GM12875 (cell line): Measurements from ENCODE around the gene TBX1.

Source experiments
- H3K4me3 ChIP-seq: one replicate; pipeline ENCODE4 v1.5.1; 2011; ENCODE audit warnings: low read depth, low read length, control low read depth
- CTCF ChIP-seq: IDR thresholded peaks from 2 replicates; pipeline ENCODE4 v1.5.1; 2011; ENCODE audit warnings: low read depth, mild to moderate bottlenecking, control low read depth, inconsistent platforms, low read length, moderate library complexity, borderline replicate concordance; ENCODE audit not compliant: insufficient read depth

TBX1 gene

DNA sequence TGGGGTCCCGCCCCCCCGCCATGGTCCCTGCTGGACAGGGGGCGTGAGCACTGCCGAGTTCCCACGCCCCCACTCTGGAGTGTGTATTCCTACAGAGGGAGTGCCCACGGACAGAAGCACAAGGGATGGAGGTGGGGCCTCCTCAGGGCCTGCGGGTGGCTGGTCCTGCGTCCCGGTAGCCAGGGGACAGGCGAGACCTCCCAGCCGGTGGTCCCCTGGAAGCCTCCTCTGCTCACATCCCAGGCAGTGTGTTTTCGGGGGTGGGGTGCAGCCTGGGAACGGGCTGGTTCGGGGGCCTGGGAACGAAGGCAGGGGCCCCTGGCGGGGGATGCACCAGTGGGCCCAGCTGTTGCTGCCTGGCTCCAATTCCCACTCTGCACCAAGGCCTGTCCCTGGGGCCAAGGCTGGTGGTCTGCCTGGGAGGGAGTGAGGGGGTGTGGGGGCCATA is 21.1 kb upstream of the TBX1 start:
- no peak for TF ChIP-seq CTCF
- no peak overlapping the region for H3K4me3 ChIP-seq

GRCh38 chr22:19739911-19740449 is 20.6 kb upstream of the TBX1 start:
- TF ChIP-seq CTCF, result no peak
- H3K4me3 ChIP-seq, result no peak overlapping the region

DNA sequence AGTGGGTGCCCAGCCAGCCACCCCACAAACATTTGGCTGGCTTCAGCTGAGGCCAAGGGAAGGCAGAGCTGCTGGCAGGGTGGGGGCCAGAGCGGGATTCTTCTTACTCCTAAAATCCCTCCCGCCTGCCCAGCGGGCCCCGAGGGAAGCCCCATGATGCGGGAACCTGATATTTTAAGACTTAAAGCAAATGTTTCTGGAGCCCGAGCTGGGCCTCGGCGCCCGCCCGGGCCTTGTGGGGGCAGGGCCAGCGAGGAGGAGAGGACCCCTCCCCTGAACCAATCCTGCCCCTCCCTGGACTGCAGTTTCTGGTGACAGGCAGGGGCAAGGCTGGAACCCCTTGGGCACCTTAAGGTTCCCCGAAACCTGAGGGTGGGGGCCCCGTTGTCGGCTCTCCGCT is 20.0 kb upstream of the TBX1 start:
- TF ChIP-seq CTCF, result no peak
- H3K4me3 ChIP-seq, result no peak overlapping the region

DNA sequence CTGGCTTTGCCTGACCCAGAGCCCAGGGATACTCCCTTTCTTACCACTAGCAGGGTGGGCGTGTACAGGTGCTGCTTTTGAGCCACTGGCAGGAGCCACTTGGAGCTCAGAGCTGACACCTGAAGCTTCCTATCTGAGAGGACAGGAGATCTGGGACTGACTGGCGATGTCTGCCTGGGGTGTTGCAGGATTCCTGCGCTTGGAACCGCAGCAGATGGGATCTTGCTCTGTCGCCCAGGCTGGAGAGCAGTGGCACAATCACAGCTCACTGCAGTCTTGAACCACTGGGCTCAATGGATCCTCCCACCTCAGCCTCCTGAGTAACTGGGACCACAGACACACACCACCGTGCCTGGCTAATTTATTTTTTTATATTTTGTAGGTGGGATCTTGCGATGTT is 19.5 kb upstream of the TBX1 start:
- TF ChIP-seq CTCF, result no peak
- H3K4me3 ChIP-seq, result no peak overlapping the region

- TF ChIP-seq CTCF, result no peak
These were observed 18.2 kb upstream of the TBX1 start for GRCh38 chr22:19742160-19743066.

GRCh38 chr22:19743081-19743480 is 17.5 kb upstream of the TBX1 start:
- no peak overlapping the region for H3K4me3 ChIP-seq
- TF ChIP-seq CTCF, result no peak

More at GRCh38 chr22:19742160-19743066, 18.2 kb upstream of the TBX1 start:
- no peak overlapping the region for H3K4me3 ChIP-seq

DNA sequence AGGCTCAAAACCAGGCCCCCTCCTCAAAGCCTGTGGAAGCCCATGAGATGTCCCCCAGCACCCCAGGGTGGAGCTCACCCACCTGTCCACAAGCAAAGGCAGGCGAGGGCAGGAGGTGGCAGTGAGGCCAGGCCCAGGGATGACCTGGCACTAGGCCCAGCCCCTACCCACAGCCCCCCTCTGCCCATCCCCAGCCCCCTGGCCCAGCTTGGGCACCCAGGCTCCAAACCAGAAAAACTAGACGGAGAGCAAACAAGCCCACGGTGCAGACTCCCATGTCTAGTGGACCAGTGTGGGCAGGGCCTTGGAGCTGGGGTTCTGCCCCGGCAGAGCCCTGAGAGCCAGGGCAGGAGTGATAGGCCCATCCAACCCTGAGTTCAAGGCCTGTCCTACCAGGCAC is 16.9 kb upstream of the TBX1 start:
- TF ChIP-seq CTCF, result no peak
- H3K4me3 ChIP-seq, result no peak overlapping the region
